ENCODE results near the gene TRIM23.

TRIM23 gene

GRCh38 chr5:65570598-65571226 lies 53.4 kb downstream of the TRIM23 start:
- in situ Hi-C loops (cut with HindIII; ENCODE audit: low sequenced_read_pairs): no loop called here

- in situ Hi-C loops (cut with HindIII; ENCODE audit: low sequenced_read_pairs): no loop called here
Measured at GRCh38 chr5:65566505-65566904, 57.6 kb downstream of the TRIM23 start.

- in situ Hi-C loops (cut with HindIII; ENCODE audit: low sequenced_read_pairs): no loop called here
Measured at GRCh38 chr5:65563777-65564176, 60.4 kb downstream of the TRIM23 start.

DNA sequence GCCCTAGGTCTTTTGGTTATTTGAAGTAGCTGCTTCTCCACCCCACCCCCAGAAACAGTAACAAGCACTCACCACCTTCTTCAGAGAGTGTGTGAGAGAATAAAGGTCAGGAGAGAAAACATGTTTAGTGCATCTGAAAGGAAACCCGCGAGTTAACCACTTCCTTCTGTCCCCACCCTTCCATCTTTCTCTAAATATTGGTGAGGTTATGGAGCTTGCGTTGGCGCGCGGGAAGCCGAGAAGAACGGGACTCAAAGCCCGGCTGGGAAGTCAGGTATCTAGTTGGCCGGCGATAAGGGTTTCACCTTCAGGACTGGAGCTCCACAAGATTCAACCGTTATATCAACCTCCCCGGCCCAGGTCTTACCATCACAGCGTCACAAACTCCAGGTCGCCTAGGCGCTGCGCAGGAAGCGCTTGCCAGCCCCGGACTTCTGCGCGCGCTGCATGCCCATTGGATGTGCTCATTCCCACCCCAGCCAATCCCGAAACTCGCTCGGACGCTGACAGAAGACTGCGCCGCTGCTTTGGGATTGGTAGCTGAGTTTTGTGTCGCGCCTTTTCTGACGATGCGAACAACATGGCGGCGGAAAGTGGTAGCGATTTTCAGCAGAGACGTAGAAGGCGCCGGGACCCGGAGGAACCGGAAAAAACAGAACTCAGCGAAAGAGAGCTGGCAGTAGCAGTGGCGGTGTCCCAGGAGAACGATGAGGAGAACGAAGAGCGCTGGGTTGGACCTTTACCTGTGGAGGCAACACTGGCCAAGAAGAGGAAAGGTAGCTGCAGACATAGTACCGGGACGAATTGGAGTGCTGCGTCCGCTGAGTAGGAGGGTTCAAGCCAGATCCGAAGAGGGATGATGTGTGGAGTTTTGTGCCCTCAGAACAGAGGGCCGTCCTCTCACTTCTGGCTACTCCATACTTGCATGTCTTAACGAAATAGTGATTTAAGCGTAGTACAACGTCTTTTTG lies 61.1 kb downstream of the TRIM23 start, which contains the start of the genes CENPK and PPWD1:
CENPK (minus strand) TSS at position 438 of the 971 bp plus-strand sequence. CDS start 8,261 bp downstream, outside the sequence.
PPWD1 (plus strand) TSS at position 566 of the 971 bp plus-strand sequence; CDS start at position 581, 15 bp downstream.
- in situ Hi-C loops (cut with HindIII; ENCODE audit: low sequenced_read_pairs): no loop called here

GRCh38 chr5:65556718-65557117 lies 67.4 kb downstream of the TRIM23 start:
- in situ Hi-C loops (cut with HindIII; ENCODE audit: low sequenced_read_pairs): no loop called here

DNA sequence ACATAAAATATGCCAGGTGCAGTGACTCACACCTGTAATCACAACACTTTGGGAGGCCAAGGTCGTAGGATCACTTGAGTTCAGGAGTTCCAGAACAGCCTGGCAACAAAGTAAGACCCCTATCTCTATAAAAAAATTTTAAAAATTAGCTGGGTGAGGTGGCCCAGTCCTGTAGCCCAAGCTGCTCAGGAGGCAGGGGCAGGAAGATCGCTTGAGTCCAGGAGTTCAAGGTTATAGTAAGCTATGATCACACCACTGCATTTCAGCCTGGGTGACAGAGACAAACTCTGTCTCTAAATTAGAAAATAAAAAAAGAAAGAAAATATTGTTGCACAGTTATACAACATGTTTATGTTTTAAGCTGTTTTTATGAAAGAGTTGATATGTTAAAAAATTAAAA lies 68.0 kb downstream of the TRIM23 start:
- in situ Hi-C loops (cut with HindIII; ENCODE audit: low sequenced_read_pairs): no loop called here

- in situ Hi-C loops (cut with HindIII; ENCODE audit: low sequenced_read_pairs): no loop called here
Measured at GRCh38 chr5:65555287-65555686, 68.8 kb downstream of the TRIM23 start.

- in situ Hi-C loops (cut with HindIII; ENCODE audit: low sequenced_read_pairs): no loop called here
Measured at GRCh38 chr5:65553941-65554340, 70.2 kb downstream of the TRIM23 start.

DNA sequence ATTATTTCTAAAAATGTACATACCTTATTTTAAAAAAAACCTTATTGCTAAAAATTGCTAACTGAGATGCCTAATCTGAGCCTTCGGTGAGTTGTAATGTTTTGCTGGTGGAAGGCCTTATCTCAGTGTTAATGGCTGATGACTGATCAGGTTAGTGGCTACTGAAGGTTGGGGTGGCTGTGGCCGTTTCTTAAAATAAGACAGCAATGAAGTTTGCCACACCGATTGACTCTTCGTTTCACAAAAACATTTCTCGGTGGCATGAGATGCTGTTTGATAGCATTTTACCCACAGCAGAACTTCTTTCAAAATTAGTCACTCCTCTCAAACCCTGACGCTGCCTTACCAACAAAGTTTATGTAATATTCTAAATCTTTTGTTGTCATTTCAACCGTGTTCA lies 75.9 kb downstream of the TRIM23 start:
- in situ Hi-C loops (cut with HindIII; ENCODE audit: low sequenced_read_pairs): no loop called here

- in situ Hi-C loops (cut with HindIII; ENCODE audit: low sequenced_read_pairs): no loop called here
Measured at GRCh38 chr5:65546141-65546540, 78.0 kb downstream of the TRIM23 start.

DNA sequence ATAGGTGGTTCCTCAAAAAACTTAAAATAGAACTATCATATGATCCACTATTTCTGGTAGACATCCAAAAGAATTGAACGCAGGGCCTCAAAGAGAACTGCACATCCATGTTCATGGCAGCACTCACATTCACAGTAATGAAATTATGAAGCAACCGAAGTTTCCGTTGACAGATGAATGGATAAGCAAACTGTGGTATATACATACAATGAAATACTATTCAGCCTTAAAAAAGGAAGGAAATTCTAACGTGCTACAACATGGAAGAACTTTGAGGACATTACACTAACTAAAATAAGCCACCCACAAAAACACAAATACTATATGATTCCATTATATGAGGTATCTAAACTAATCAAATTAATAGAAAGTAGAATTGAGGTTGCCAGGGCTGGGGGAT lies 79.7 kb downstream of the TRIM23 start:
- in situ Hi-C loops (cut with HindIII; ENCODE audit: low sequenced_read_pairs): no loop called here

DNA sequence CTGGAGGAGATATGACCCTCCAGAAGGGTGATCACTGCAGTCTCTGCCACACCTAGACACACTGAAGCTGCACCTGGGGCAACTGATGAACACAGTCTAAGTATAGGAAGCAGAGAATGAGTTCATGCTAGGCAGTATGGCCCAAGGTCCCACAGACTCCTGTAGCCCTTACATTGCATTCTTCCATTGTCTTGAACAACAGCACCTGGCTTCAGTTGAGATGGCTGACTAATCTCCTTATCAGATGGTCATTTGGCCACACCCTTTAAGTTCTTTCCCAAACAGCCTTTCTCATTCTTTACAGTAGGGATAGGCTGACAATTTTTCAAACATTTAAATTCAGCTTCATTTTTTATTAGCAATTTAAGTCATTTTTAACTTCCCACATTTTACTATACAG lies 84.3 kb downstream of the TRIM23 start:
- in situ Hi-C loops (cut with HindIII; ENCODE audit: low sequenced_read_pairs): no loop called here

All from endothelial cell of hepatic sinusoid (primary cell).